Mucosa of rectum (tissue), 2 donors: Measurements from ENCODE around the gene AHNAK2.

ENCODE experiments used
- H3K27ac ChIP-seq, 2 donors: one replicate each; pipeline ENCODE4 v1.7.0; 2013; ENCODE audit warnings: inconsistent platforms in 2 of 2, low read depth in 2 of 2, low read length in 2 of 2
- H3K27me3 ChIP-seq, 2 donors: one replicate each; pipeline ENCODE4 v1.7.0; 2013; ENCODE audit warnings: low read length in 2 of 2; ENCODE audit not compliant: control insufficient read depth in 2 of 2, insufficient read depth in 2 of 2
- H3K36me3 ChIP-seq, 2 donors: one replicate each; pipeline ENCODE4 v1.7.0; 2013; ENCODE audit warnings: low read length in 2 of 2; ENCODE audit not compliant: control insufficient read depth in 2 of 2, insufficient read depth in 2 of 2
- H3K4me1 ChIP-seq, 2 donors: one replicate each; pipeline ENCODE4 v1.7.0; 2013; ENCODE audit warnings: low read length in 2 of 2, mild to moderate bottlenecking in 1 of 2; ENCODE audit not compliant: control insufficient read depth in 2 of 2, insufficient read depth in 2 of 2
- H3K4me3 ChIP-seq, 2 donors: one replicate each; pipeline ENCODE4 v1.7.0; 2013; ENCODE audit warnings: low read length in 2 of 2
- H3K9ac ChIP-seq, 2 donors: one replicate each; pipeline ENCODE4 v1.7.0; 2013; ENCODE audit warnings: low read length in 2 of 2, low read depth in 1 of 2, mild to moderate bottlenecking in 1 of 2
- H3K9me3 ChIP-seq, 2 donors: one replicate each; pipeline ENCODE4 v1.7.0; 2013; ENCODE audit warnings: low read length in 2 of 2; ENCODE audit not compliant: control insufficient read depth in 2 of 2
- donor health status: healthy.
- donor health status: Normal muscosa, but diverticular disease.

AHNAK2 gene

DNA sequence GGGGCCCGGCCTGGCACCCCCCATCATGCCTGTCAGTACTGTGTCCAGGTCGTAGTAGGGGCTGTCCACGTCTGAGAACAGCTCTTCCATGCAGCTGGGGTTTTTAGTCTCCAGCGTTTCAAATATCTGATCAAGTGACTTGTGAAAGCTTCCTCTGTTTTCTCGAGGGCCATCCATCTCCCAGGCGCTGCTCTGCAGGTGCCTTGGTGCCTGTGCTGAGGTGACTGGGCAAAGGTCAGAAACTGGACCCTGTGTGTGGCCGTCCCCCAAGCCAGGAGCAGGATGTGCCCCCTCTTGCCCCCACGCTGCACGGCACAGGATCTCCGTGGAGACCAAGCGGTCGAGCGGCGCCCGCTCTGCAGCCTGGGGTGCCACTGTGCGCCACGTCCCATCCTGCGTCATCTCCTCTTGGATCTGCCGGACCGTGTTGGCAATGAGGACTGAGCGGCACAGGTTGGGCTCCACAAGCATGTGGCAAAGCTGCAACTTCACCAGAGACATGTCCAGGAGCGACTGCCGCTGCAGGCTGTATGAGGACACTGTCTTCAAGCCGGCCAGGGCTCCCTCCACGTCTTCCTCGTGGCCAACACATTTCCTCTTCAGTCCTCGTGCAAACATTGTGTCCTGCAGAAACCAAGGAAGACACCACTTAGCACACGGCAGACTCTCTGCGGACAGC, 33.3 kb upstream of the AHNAK2 start:
- H3K27ac ChIP-seq = no peak overlapping the region
- H3K27me3 ChIP-seq = no peaks in the 10 kb centered on the region
- H3K4me1 ChIP-seq = no peaks in the 10 kb centered on the region
- no peak overlapping the region for H3K4me3 ChIP-seq
- H3K9ac ChIP-seq = no peak overlapping the region
- H3K36me3 ChIP-seq = peaks cover 18 to 19% of the 10 kb centered on the region in 2 donors
- no peaks in the 10 kb centered on the region for H3K9me3 ChIP-seq

DNA sequence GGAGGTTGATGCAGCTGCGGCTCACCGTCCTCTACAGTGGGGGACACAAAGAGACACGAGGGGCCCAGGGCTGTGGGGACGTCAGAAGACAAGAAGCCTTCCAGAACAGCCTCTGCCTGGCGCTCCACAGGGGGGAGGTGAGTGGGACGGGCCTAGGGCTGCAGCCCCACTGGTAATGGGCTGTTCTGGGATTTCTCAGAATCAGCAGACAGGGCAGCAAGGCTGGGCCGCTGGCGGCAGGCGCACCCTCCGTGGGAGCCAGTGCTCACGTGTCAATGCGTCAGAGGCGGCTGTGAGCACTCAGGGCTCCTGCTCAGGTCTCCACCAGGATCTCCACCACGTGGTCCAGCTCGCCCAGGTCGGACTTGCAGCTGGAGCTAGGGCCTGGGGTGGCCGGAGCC, 32.7 kb upstream of the AHNAK2 start:
- Histone ChIP-seq H3K27me3 (no peaks in the 10 kb centered on the region), H3K4me3 (no peak overlapping the region), H3K36me3 (peaks cover 18 to 19% of the 10 kb centered on the region in 2 donors), H3K9ac (no peak overlapping the region), H3K9me3 (no peaks in the 10 kb centered on the region), H3K27ac (no peak overlapping the region), H3K4me1 (no peaks in the 10 kb centered on the region)

DNA sequence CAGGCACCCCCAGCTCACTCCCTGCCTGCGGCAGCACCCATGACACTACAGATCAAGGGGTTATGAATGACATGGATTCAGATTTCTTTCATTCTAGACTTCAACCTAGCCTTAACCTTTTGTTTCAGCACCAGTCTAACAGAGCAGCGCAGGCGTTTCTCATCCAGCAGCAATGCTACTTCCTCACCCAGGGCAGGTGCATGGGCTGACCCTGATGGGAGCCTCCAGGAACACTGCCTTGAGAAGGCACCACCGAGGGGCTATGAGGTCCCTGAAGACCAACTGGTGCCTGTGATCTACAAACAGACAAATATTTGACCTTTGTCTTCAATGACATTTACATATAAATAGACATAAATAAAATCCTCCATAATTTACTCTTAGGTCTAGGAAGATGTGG, 31.9 kb upstream of the AHNAK2 start:
- Histone ChIP-seq H3K27ac (no peak overlapping the region), H3K36me3 (peaks cover 17 to 18% of the 10 kb centered on the region in 2 donors), H3K9ac (no peak overlapping the region), H3K9me3 (no peaks in the 10 kb centered on the region), H3K4me1 (no peaks in the 10 kb centered on the region), H3K27me3 (no peaks in the 10 kb centered on the region), H3K4me3 (no peak overlapping the region)

DNA sequence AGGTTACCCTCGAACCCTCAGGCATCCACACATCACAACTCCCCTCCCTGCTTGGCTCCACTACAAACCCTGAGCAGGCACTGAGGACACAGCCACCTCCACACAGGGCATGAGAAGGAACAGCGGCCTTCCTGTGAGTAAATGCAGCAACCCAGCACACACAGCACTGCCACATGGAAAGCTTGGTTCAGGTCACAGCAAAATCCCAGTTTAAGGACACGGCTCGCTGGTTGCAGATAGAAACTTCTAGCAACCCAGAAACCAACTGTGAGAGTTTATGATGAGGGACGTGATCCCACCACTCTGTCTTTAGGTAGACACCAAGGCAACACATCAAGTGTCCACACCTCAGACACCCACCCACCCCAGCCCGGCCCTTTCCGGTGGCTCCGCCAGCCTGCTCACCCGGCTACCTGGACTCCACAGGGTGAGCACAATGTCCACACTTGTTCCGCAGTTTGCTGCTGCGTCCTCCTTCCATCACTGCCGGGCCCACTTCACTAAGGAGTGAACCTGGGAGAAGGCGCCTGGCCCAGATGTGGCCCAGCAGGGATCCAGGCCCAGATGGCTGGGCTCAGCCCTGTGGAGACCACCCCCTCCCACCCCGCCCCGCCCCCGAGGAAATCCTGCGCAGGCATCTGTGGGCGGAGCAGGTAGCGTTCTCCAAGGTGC, 29.6 kb upstream of the AHNAK2 start:
- Histone ChIP-seq H3K27me3 (no peaks in the 10 kb centered on the region), H3K9ac (no peak overlapping the region), H3K4me3 (no peak overlapping the region), H3K4me1 (no peaks in the 10 kb centered on the region), H3K9me3 (no peaks in the 10 kb centered on the region), H3K27ac (no peak overlapping the region), H3K36me3 (peaks cover 17 to 18% of the 10 kb centered on the region in 2 donors)

DNA sequence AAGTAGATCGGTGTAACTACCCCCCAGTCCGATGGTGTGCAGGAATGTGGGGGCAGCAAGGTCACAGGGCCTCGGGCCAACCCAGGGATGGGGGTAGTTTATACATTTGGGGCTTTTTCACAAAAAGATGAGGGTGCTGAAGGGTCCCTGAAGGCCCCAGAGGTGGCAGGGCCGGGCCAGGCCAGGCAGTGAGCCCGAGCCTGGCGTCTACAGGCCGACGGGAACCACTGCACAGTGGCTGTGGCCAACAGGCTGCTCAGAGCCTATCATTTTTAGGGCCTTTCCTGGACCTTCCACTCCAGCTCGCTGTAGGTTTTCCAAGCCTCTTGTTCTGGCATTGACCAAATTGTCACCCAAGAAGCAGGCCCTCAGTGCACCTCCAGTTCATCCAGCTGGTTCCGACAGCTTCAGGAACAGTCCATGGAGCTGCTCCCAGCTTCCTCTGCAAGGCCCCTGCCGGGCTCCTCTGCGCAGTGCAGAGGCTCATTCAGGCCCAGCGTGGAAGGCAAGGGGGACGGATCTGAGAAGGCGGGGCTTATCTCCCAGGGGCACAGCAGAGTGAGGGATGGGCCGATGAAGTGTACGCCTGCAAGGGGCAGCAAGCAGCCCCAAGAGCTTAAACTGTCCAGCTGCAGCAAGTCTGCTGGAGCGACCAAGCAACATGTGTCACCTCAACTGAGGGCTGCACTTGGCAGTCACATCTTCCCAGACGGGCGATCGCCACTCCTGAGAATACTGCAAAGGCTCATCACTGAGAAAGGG, 28.8 kb upstream of the AHNAK2 start:
- Histone ChIP-seq H3K36me3 (peaks cover 17 to 18% of the 10 kb centered on the region in 2 donors), H3K27me3 (no peaks in the 10 kb centered on the region), H3K4me1 (no peaks in the 10 kb centered on the region), H3K4me3 (no peak overlapping the region), H3K9me3 (no peaks in the 10 kb centered on the region), H3K9ac (no peak overlapping the region), H3K27ac (no peak overlapping the region)

DNA sequence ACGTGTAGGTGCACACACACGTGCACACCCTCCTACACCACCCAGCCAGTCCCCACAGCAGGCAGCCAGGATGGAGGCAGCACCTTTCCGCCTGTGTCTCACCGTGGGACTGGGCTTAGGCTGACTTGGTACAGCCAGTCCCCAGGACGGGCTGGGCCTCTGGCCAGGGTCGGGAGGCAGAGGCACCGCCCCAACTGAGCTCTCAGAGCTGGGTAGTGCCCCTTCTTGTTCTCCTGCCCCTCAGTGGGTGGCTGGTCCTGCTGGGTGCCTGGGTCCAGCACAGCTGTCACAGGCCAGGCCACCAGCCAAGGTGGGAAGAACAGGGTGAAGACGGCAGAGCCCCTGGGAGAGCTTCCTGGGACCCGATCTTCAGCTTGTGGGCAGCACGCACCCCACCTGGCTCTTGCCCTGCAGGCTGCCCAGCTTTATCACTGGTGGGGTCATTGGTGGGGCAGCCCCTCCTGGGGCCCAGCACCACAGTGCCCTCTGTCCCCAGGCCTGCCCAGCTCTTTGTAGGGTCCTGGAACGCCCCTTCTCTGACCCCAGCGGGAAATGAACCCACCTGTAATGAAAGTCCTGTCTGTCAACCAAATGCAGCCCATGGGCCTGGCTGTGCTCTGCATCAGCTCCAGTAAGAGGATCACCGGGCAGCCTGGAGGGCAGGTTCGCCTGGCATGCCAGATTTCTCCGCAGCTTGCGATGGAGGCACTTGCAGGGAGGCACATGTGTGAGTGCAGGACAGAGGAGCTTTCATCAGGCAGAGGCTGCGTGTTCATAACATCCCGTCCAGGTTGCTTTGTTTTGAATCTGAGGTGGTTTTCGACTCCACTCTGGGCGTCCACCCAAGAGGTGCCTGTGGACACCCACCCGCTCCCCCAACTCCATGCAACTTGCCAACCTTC, 28.0 kb upstream of the AHNAK2 start:
- Histone ChIP-seq H3K4me1 (no peaks in the 10 kb centered on the region), H3K27me3 (no peaks in the 10 kb centered on the region), H3K9ac (no peak overlapping the region), H3K36me3 (peaks cover 12 to 16% of the 10 kb centered on the region in 2 donors), H3K9me3 (no peaks in the 10 kb centered on the region), H3K4me3 (no peak overlapping the region), H3K27ac (no peak overlapping the region)

DNA sequence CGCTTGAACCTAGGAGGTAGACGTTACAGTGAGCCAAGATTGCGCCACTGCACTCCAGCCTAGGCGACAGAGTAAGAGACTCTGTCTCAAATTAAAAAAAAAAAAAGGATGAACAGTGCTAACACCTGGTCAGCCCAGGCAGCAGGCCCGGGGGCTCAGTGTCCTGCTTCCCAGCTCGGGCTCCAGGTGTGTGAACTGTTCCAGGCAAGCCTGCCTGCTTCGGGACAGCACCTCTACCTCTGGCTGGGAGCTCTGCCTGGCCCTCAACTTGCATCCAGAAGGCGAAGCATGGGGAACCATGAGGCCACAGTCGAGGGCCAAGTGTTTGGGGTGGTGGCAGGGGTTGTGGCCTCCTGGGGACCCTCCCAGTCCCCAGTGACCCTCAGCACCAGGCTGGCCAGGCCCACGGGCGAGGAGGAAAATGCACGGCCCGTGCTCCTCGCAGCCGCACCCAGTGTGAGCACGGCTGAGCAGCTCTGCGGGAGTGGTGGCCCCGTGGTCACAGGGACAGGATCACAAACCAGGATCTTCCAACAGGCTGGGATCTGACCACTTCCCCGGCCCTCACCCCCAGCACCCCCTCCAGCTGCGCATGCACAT, 27.3 kb upstream of the AHNAK2 start:
- H3K4me3 ChIP-seq = no peak overlapping the region
- no peak overlapping the region for H3K27ac ChIP-seq
- no peaks in the 10 kb centered on the region for H3K27me3 ChIP-seq
- H3K36me3 ChIP-seq = peaks cover 6 to 11% of the 10 kb centered on the region in 2 donors
- no peak overlapping the region for H3K9ac ChIP-seq
- no peaks in the 10 kb centered on the region for H3K4me1 ChIP-seq
- H3K9me3 ChIP-seq = no peaks in the 10 kb centered on the region

DNA sequence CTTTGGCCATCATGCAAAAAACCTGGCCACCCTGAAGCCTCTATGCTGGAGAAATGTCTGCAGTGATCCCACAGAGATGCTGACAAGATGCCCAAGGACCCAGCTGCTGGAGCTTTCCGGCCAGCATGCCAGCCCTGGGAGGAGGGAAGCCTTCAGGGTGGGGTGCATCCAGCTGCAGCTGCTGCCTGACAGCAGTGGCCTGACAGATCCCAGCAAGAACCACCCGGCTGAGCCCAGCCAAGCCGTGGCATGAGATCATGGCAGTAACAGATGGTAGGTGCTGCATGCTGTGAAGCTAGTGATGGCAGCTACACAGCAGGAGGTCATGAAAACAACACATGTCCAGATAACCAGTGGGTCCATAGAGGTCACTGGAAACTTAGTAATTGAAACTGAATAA, 21.2 kb upstream of the AHNAK2 start:
- Histone ChIP-seq H3K36me3 (peaks cover 0 to 3% of the 10 kb centered on the region in 2 donors), H3K4me1 (no peaks in the 10 kb centered on the region), H3K27me3 (no peaks in the 10 kb centered on the region), H3K9me3 (no peaks in the 10 kb centered on the region), H3K9ac (no peak overlapping the region), H3K27ac (no peak overlapping the region), H3K4me3 (no peak overlapping the region)

DNA sequence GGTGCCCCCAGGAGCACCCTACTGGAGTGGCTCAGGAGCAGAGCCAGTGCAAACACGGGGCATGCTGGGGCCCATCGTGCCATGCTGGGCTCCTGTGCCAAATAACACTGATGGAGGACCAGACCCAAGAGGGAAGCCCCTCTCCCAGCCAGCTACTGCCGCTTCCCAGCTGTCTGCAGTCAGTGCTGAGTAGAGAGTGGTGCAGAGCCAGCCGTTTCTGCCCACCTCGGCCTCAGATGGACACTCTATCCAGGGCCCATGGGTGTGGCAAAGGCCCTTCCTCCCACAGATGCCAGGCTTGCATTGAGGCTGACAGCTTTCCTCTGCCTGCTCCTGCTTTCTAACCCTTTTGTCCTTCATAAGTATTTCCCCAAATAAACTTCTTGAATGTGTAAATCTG, 20.6 kb upstream of the AHNAK2 start:
- H3K27me3 ChIP-seq = no peaks in the 10 kb centered on the region
- H3K27ac ChIP-seq = no peak overlapping the region
- H3K36me3 ChIP-seq = peaks cover 0 to 5% of the 10 kb centered on the region in 2 donors
- no peaks in the 10 kb centered on the region for H3K4me1 ChIP-seq
- H3K9me3 ChIP-seq = no peaks in the 10 kb centered on the region
- H3K4me3 ChIP-seq = no peak overlapping the region
- no peak overlapping the region for H3K9ac ChIP-seq
